ENCODE measurements around the gene GPR171.

The GPR171 gene

GRCh38 chr3:151209654-151210053 is 6.6 kb upstream of the GPR171 start:
- no peak for DNase-seq (ENCODE audit: extremely low spot score)
- ChIA-PET CTCF (no interaction called here), POLR2A (no interaction called here)
- TF ChIP-seq ELF4 (IDR thresholded peaks at IDR 0.05) (no peak), NFRKB (IDR thresholded peaks at IDR 0.05) (no peak), CTBP1 (IDR thresholded peaks at IDR 0.05; ENCODE audit: borderline replicate concordance) (no peak), ARNT (IDR thresholded peaks at IDR 0.05) (no peak), TARDBP (IDR thresholded peaks at IDR 0.05) (no peak), HDGF (IDR thresholded peaks at IDR 0.05; ENCODE audit: borderline replicate concordance) (no peak)

GRCh38 chr3:151206201-151206600 is 3.2 kb upstream of the GPR171 start:
- no peak for DNase-seq (ENCODE audit: extremely low spot score)
- POLR2A ChIA-PET: no interaction called here
- CTCF ChIA-PET: no interaction called here
- TF ChIP-seq CTBP1 (IDR thresholded peaks at IDR 0.05; ENCODE audit: borderline replicate concordance): no peak

GRCh38 chr3:151205482-151205881 is 2.5 kb upstream of the GPR171 start:
- ChIA-PET POLR2A (no interaction called here), CTCF (no interaction called here)
- TF ChIP-seq TARDBP (IDR thresholded peaks at IDR 0.05) (no peak), FOXK2 (IDR thresholded peaks at IDR 0.05) (no peak), BHLHE40 (IDR thresholded peaks at IDR 0.05; ENCODE audit: borderline replicate concordance) (no peak), L3MBTL2 (conservative IDR thresholded peaks at IDR 0.05) (no peak), FOXM1 (IDR thresholded peaks at IDR 0.05; ENCODE audit: borderline replicate concordance) (no peak), SP1 (IDR thresholded peaks at IDR 0.05) (no peak), HDGF (IDR thresholded peaks at IDR 0.05; ENCODE audit: borderline replicate concordance) (no peak), ZNF384 (IDR thresholded peaks at IDR 0.05) (no peak), ARNT (IDR thresholded peaks at IDR 0.05) (no peak), CTBP1 (IDR thresholded peaks at IDR 0.05; ENCODE audit: borderline replicate concordance) (no peak), NFRKB (IDR thresholded peaks at IDR 0.05) (no peak), ELF4 (IDR thresholded peaks at IDR 0.05) (no peak), FOXA1 (IDR thresholded peaks at IDR 0.05) (no peak), PKNOX1 (IDR thresholded peaks at IDR 0.05) (no peak), SUZ12 (IDR thresholded peaks at IDR 0.05) (no peak), LEF1 (IDR thresholded peaks at IDR 0.05; ENCODE audit: borderline replicate concordance) (no peak)
- DNase-seq (ENCODE audit: extremely low spot score): no peak

GRCh38 chr3:151204530-151205402 is 1.8 kb upstream of the GPR171 start:
- no peak for TF ChIP-seq L3MBTL2 (conservative IDR thresholded peaks at IDR 0.05)
- no peak for TF ChIP-seq ELF4 (IDR thresholded peaks at IDR 0.05)
- TF ChIP-seq SUZ12 (IDR thresholded peaks at IDR 0.05): no peak
- TF ChIP-seq ARNT (IDR thresholded peaks at IDR 0.05): no peak
- no peak for TF ChIP-seq LEF1 (IDR thresholded peaks at IDR 0.05; ENCODE audit: borderline replicate concordance)
- TF ChIP-seq PKNOX1 (IDR thresholded peaks at IDR 0.05): no peak
- no peak for TF ChIP-seq ZNF384 (IDR thresholded peaks at IDR 0.05)
- TF ChIP-seq FOXA1 (IDR thresholded peaks at IDR 0.05): no peak
- no peak for TF ChIP-seq TARDBP (IDR thresholded peaks at IDR 0.05)
- TF ChIP-seq HDGF (IDR thresholded peaks at IDR 0.05; ENCODE audit: borderline replicate concordance): no peak
- TF ChIP-seq CTBP1 (IDR thresholded peaks at IDR 0.05; ENCODE audit: borderline replicate concordance): no peak
- POLR2A ChIA-PET: no interaction called here
- DNase-seq (ENCODE audit: extremely low spot score): no peak
- CTCF ChIA-PET: no interaction called here

GRCh38 chr3:151201051-151201730 is 1.8 kb downstream of the GPR171 start:
- ChIA-PET CTCF (no interaction called here), POLR2A (no interaction called here)
- TF ChIP-seq NFRKB (IDR thresholded peaks at IDR 0.05): no peak
- no peak for TF ChIP-seq SP1 (IDR thresholded peaks at IDR 0.05)
- TF ChIP-seq LEF1 (IDR thresholded peaks at IDR 0.05; ENCODE audit: borderline replicate concordance): no peak
- TF ChIP-seq HDGF (IDR thresholded peaks at IDR 0.05; ENCODE audit: borderline replicate concordance): no peak
- TF ChIP-seq L3MBTL2 (conservative IDR thresholded peaks at IDR 0.05): no peak
- TF ChIP-seq ELF4 (IDR thresholded peaks at IDR 0.05): no peak
- no peak for TF ChIP-seq BHLHE40 (IDR thresholded peaks at IDR 0.05; ENCODE audit: borderline replicate concordance)
- TF ChIP-seq FOXA1 (IDR thresholded peaks at IDR 0.05): no peak
- no peak for TF ChIP-seq CTBP1 (IDR thresholded peaks at IDR 0.05; ENCODE audit: borderline replicate concordance)
- no peak for TF ChIP-seq ARNT (IDR thresholded peaks at IDR 0.05)
- TF ChIP-seq PKNOX1 (IDR thresholded peaks at IDR 0.05): no peak
- TF ChIP-seq ZNF384 (IDR thresholded peaks at IDR 0.05): no peak
- no peak for TF ChIP-seq FOXK2 (IDR thresholded peaks at IDR 0.05)
- no peak for TF ChIP-seq TARDBP (IDR thresholded peaks at IDR 0.05)
- no peak for TF ChIP-seq FOXM1 (IDR thresholded peaks at IDR 0.05; ENCODE audit: borderline replicate concordance)
- no peak for TF ChIP-seq SUZ12 (IDR thresholded peaks at IDR 0.05)
- no peak for DNase-seq (ENCODE audit: extremely low spot score)

GRCh38 chr3:151200586-151200985 is 2.4 kb downstream of the GPR171 start:
- POLR2A ChIA-PET: no interaction called here
- no peak for TF ChIP-seq ARNT (IDR thresholded peaks at IDR 0.05)
- no peak for TF ChIP-seq CTBP1 (IDR thresholded peaks at IDR 0.05; ENCODE audit: borderline replicate concordance)
- no peak for TF ChIP-seq HDGF (IDR thresholded peaks at IDR 0.05; ENCODE audit: borderline replicate concordance)
- TF ChIP-seq FOXK2 (IDR thresholded peaks at IDR 0.05): no peak
- no peak for TF ChIP-seq BHLHE40 (IDR thresholded peaks at IDR 0.05; ENCODE audit: borderline replicate concordance)
- no peak for TF ChIP-seq FOXA1 (IDR thresholded peaks at IDR 0.05)
- TF ChIP-seq FOXM1 (IDR thresholded peaks at IDR 0.05; ENCODE audit: borderline replicate concordance): no peak
- TF ChIP-seq ZNF384 (IDR thresholded peaks at IDR 0.05): no peak
- no peak for TF ChIP-seq SP1 (IDR thresholded peaks at IDR 0.05)
- TF ChIP-seq LEF1 (IDR thresholded peaks at IDR 0.05; ENCODE audit: borderline replicate concordance): no peak
- no peak for TF ChIP-seq TARDBP (IDR thresholded peaks at IDR 0.05)
- no peak for TF ChIP-seq SUZ12 (IDR thresholded peaks at IDR 0.05)
- no peak for TF ChIP-seq ELF4 (IDR thresholded peaks at IDR 0.05)
- no peak for TF ChIP-seq L3MBTL2 (conservative IDR thresholded peaks at IDR 0.05)
- no peak for TF ChIP-seq NFRKB (IDR thresholded peaks at IDR 0.05)
- TF ChIP-seq PKNOX1 (IDR thresholded peaks at IDR 0.05): no peak
- CTCF ChIA-PET: no interaction called here
- no peak for DNase-seq (ENCODE audit: extremely low spot score)

Measured in HEK293T (cell line).